ENCODE data around the gene HDAC1.

HDAC1 gene

DNA sequence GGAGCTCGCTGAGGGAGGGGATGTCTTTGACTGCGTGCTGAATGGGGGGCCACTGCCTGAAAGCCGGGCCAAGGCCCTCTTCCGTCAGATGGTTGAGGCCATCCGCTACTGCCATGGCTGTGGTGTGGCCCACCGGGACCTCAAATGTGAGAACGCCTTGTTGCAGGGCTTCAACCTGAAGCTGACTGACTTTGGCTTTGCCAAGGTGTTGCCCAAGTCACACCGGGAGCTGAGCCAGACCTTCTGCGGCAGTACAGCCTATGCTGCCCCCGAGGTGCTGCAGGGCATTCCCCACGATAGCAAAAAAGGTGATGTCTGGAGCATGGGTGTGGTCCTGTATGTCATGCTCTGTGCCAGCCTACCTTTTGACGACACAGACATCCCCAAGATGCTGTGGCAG is 71.8 kb downstream of the HDAC1 start:
- TF ChIP-seq SIN3A (IDR thresholded peaks at IDR 0.05; ENCODE audit: borderline replicate concordance, insufficient read depth, low read length) (no peak), FOXP2 (optimal IDR thresholded peaks at IDR 0.05; ENCODE audit: borderline replicate concordance, extremely low read depth, extremely low read length, insufficient read depth) (no peak), TAF1 (IDR thresholded peaks at IDR 0.05; ENCODE audit: borderline replicate concordance, insufficient read depth, low read length) (no peak), POLR2AphosphoS5 (IDR thresholded peaks at IDR 0.05; ENCODE audit: low read depth, low read length) (no peak)
- TF ChIP-seq, protein P1, sequence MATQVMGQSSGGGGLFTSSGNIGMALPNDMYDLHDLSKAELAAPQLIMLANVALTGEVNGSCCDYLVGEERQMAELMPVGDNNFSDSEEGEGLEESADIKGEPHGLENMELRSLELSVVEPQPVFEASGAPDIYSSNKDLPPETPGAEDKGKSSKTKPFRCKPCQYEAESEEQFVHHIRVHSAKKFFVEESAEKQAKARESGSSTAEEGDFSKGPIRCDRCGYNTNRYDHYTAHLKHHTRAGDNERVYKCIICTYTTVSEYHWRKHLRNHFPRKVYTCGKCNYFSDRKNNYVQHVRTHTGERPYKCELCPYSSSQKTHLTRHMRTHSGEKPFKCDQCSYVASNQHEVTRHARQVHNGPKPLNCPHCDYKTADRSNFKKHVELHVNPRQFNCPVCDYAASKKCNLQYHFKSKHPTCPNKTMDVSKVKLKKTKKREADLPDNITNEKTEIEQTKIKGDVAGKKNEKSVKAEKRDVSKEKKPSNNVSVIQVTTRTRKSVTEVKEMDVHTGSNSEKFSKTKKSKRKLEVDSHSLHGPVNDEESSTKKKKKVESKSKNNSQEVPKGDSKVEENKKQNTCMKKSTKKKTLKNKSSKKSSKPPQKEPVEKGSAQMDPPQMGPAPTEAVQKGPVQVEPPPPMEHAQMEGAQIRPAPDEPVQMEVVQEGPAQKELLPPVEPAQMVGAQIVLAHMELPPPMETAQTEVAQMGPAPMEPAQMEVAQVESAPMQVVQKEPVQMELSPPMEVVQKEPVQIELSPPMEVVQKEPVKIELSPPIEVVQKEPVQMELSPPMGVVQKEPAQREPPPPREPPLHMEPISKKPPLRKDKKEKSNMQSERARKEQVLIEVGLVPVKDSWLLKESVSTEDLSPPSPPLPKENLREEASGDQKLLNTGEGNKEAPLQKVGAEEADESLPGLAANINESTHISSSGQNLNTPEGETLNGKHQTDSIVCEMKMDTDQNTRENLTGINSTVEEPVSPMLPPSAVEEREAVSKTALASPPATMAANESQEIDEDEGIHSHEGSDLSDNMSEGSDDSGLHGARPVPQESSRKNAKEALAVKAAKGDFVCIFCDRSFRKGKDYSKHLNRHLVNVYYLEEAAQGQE (IDR thresholded peaks at IDR 0.05; ENCODE audit: insufficient read depth in 1 of 2, low read depth in 2 of 2, low read length in 2 of 2), result no peak

DNA sequence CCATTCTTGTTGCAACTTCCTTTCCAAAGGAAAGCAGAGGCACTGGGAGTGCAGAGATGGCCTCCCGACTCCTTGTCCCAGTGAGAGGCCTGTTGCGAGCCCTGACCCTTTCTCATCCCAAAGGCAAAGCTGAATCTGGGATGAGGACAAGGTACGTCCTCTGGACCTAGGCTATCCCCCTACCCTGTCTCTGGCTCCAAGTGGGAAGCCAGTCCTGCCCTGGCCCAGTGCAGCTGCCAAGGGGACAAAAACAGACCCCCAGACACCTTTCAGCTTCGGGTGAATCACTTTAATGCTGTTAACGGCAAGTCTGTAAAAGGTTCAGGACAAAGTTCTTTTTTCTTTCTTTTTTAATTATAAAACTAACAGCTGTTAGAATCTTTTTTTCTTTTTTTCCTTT is 73.0 kb downstream of the HDAC1 start:
- TF ChIP-seq FOXP2 (optimal IDR thresholded peaks at IDR 0.05; ENCODE audit: borderline replicate concordance, extremely low read depth, extremely low read length, insufficient read depth) (no peak), TAF1 (IDR thresholded peaks at IDR 0.05; ENCODE audit: borderline replicate concordance, insufficient read depth, low read length) (no peak), POLR2AphosphoS5 (IDR thresholded peaks at IDR 0.05; ENCODE audit: low read depth, low read length) (no peak), SIN3A (IDR thresholded peaks at IDR 0.05; ENCODE audit: borderline replicate concordance, insufficient read depth, low read length) (no peak)
- TF ChIP-seq, protein P1 (IDR thresholded peaks at IDR 0.05; ENCODE audit: insufficient read depth in 1 of 2, low read depth in 2 of 2, low read length in 2 of 2), result no peak

DNA sequence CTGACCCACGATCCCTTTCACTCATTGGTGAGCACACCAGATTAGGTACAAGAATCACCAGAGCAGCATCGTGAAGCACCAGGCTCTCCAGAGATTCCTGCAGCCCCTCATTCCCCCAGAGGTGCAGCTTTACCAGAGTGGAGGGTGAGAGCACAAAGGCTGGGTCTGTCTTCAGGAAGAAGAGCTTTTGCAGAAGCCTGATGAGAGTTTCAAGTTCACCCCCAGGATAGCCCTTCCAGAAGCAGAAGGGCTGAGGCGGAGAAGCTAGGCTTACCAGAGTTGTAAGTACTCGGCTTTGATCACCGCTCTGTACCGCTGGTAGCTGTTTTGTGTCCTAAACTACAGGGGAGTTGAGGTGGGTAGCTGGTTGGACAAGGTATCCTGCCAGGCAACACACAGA is 73.6 kb downstream of the HDAC1 start:
- TF ChIP-seq POLR2AphosphoS5 (IDR thresholded peaks at IDR 0.05; ENCODE audit: low read depth, low read length) (no peak), FOXP2 (optimal IDR thresholded peaks at IDR 0.05; ENCODE audit: borderline replicate concordance, extremely low read depth, extremely low read length, insufficient read depth) (no peak), SIN3A (IDR thresholded peaks at IDR 0.05; ENCODE audit: borderline replicate concordance, insufficient read depth, low read length) (no peak), TAF1 (IDR thresholded peaks at IDR 0.05; ENCODE audit: borderline replicate concordance, insufficient read depth, low read length) (no peak)
- TF ChIP-seq, protein P1 (IDR thresholded peaks at IDR 0.05; ENCODE audit: insufficient read depth in 1 of 2, low read depth in 2 of 2, low read length in 2 of 2), result no peak

DNA sequence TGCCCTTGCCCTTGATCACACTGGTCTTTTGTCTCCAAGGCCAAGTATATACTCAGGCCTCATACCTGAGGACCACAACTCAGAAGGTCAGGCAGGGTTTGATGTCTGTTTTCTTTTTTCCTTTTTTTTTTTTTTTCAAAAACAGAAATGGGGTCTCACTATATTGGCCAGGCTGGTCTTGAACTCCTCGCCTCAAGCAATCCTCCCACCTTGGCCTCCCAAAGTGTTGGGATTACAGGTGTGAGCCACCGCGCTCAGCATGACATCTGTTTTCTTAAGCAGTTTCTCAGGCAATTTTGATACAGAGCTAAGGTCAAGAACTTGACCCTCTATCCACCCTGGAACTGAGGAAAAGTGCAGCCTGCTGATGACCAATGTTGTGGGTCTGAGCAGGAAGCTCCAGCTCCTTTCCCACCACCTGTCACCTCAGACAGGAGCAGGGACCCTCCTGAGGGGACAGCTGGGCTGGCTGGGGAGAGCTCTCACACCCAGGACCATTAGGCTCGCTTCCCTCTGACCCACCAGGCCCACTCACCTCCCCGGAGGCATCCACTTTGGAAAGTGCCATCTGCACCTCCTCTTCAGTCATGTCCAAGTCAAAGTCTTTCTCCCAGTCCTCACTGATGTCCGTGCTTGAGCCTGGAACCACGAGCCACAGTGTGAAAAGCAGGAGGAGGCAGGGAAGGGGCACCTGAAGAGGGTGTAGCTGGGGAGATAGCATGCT is 76.2 kb downstream of the HDAC1 start:
- TF ChIP-seq, protein P1 (IDR thresholded peaks at IDR 0.05; ENCODE audit: insufficient read depth in 1 of 2, low read depth in 2 of 2, low read length in 2 of 2), result no peak
- no peak for TF ChIP-seq SIN3A (IDR thresholded peaks at IDR 0.05; ENCODE audit: borderline replicate concordance, insufficient read depth, low read length)

Data from PFSK-1 (cell line).